HG03460 (cell line): ENCODE measurements around the gene TRIM69.

ENCODE experiments used
- ATAC-seq: cut with Tn5 transposase; IDR thresholded peaks from one replicate; pipeline ENCODE4 v1.9.1; 2021; ENCODE audit not compliant: unreplicated experiment

The TRIM69 gene

DNA sequence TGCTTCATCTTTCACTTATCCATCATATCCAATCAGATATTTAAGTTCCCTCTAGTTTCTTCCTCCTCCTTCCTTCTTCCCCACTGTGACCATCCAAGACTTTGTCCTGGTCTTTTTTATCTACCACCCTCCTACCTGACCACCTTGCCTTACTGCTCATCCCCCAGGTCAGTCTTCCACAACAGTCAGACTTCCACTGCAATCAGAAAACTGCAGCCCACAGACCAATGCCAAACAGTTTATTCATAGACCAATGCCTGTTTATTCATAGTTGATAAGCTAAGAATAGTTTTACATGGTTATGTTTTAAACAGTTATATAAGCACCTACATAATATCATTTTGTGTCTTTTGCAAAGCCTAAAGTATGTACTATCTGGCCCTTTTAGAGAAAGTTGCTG is 65.5 kb downstream of the TRIM69 start:
- no peak for ATAC-seq

DNA sequence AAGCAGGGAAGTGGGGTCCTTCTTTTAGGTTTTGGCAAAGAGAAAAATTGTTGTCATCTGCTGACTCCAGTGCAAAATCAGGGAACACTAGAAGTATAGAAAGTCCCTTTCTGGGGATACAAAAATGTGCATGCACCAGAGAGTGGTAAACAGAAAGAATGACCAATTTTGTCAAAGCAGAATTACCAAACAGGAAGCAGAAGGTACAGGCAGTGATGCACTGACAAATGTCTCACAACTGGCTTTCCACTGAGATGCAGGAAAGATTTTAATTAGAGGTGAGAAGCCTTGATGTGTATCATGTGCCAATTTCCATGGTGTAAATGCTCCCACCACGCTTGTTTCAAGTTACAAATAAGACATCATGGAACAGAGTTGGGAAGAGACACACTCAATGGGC is 66.0 kb downstream of the TRIM69 start:
- no peak for ATAC-seq

DNA sequence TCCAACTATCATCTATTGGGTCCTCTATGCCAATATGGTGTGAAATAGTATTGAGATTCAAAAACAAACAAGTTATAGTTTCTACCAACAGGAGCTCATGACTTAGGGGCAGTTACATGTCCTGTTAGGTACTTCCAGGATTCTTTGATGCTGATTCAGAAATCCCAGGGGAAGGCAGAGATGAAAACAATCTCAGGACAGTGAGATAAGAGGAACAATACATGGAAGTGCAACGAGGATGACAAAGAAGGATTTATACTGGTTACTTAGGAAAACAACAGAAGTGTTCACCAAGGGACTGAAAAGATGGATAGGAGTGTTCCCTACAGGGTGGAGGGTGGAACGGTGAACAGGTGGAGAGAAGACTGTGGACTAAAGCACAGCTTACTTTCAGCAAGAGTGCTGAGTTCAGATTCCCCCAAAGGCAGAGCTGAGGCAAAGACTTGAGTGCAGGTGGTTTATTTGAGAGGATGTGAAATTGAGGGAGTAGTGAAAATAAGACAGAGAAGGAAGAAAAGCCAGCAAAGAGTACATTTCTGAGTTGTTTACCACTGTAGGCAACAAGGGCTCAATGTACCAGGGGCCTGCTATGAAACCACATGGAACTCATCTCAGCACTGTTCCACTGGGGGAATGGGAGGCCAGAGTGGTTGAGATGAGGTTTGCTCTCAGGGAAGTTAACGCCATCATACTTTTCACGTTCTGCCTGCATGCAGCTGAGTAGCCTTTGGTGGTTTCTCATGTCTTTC is 68.1 kb downstream of the TRIM69 start:
- ATAC-seq: no peak

GRCh38 chr15:44808557-44808956 is 72.2 kb downstream of the TRIM69 start:
- ATAC-seq: no peak

DNA sequence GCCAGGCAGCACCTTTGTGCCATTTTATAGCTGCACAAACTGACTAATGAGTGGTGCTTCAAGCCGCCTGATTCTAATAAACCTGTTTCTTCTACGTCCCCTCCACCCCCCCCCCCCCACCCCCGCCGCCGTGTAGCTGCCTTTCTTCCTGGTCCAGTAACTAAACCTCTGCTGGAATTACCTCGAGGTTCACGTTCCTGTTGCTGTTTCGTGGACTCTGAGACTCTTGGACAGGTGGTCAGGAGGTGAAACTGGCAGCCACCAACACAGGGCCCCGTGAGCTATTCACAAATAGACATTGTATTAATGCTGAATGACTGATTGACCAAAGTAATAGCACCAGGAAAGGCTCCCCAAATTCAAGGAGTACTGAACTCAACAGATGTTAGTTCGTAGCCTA is 73.9 kb downstream of the TRIM69 start:
- no peak for ATAC-seq

- ATAC-seq: no peak
Measured at GRCh38 chr15:44811337-44811736, 75.0 kb downstream of the TRIM69 start.

DNA sequence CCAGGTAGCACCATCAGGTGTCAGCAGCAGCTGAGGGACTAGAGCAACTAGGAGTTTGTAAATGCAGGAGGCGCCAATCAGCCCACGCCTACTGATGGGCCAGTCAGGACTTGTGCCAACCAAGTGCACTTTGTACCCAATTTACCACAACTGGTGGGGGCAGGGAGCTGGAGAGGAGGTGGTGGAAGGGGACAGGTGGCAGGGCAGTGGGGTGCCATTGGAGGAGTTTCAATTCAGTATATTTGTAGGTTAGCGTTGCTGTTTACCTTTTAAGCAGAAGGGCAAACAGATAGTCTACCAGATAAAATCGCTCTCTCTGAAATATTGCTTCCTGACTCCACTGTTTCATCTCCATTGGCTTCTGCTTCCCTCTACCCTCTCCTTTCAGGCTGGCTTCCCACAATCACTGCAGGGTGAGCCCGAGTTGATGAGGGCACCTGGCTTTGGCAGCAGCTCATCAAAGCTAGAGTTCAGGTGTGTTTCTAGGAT is 75.7 kb downstream of the TRIM69 start:
- no peak for ATAC-seq

DNA sequence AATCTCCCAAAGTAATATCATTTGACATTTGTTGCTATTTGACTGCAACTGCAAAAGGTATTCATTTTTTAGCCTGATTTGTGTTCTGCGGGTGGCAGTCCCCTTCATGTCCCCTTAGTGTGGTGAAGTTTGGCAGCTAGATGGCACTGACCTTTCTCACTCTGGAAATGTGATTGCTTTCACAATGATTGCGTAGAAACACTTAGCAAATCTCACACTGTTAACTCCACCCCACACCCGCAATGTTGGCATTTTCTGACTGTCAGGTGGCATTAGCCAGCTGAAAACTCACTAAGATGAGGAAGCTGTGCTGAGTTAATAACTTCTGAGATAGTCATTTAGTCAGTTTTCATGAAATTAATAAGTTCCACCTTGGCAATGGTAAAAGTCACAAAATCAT is 76.9 kb downstream of the TRIM69 start:
- ATAC-seq: no peak
